PC-3 (cell line): ENCODE measurements around the gene GOT2.

Source experiments
- EZH2 ChIP-seq: fragments of 300-600 bp; sonication (generic); IDR thresholded peaks from one replicate; pipeline ENCODE4 v1.6.1; 2017; ENCODE audit warnings: antibody characterized with exemption, mild to moderate bottlenecking, low read length; ENCODE audit not compliant: unreplicated experiment
- EZH2phosphoT487 ChIP-seq: fragments of 300-600 bp; sonication (generic); IDR thresholded peaks from 2 replicates; pipeline ENCODE4 v1.6.1; 2018; ENCODE audit warnings: mild to moderate bottlenecking, antibody characterized with exemption, low read length, borderline replicate concordance
- TF ChIP-seq, protein P1 (sequence below): fragments of 300-600 bp; sonication (generic); conservative IDR thresholded peaks from 2 replicates; pipeline ENCODE4 v1.5.1; 2017; ENCODE audit warnings: antibody characterized with exemption, low read depth, mild to moderate bottlenecking, low read length

DNA sequence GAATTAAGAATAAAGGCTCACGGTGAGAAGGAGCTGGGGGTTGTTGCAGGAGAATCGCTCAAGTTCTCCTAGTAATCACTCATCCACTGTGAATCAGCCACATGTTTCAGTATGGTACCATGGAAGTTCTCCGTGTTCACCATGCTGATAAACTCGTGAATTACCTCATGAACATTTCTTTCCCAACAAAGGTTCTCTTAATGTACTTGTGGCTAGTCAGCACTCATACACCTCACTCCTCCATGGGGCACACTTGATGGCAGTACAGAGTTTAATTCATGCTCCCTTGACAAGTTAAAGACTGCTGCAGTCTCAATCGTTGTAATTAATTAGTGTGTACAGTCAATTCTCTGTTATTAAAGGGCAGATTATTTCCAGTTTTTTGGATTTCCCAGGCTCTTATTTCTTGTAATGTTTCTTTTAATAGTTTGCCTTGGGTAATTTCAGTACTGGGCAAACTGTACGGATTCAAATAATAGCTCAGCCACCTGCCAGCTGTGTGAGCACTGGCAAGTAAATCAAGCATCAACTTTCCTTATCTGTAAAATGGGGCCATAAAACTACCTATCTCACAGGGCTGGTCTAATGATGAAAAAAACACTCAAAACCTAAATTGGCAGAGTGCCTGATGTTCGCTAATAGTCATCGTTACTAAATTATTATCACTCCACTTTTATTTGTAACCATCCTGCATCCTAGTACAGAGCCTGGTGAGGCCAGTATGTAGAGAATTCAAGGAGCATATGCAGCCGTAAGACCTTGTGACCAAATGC, 6.1 kb downstream of the GOT2 start:
- TF ChIP-seq EZH2, result no peak
- TF ChIP-seq, protein P1, sequence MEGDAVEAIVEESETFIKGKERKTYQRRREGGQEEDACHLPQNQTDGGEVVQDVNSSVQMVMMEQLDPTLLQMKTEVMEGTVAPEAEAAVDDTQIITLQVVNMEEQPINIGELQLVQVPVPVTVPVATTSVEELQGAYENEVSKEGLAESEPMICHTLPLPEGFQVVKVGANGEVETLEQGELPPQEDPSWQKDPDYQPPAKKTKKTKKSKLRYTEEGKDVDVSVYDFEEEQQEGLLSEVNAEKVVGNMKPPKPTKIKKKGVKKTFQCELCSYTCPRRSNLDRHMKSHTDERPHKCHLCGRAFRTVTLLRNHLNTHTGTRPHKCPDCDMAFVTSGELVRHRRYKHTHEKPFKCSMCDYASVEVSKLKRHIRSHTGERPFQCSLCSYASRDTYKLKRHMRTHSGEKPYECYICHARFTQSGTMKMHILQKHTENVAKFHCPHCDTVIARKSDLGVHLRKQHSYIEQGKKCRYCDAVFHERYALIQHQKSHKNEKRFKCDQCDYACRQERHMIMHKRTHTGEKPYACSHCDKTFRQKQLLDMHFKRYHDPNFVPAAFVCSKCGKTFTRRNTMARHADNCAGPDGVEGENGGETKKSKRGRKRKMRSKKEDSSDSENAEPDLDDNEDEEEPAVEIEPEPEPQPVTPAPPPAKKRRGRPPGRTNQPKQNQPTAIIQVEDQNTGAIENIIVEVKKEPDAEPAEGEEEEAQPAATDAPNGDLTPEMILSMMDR, result no peak
- TF ChIP-seq EZH2phosphoT487, result no peak
